Measurements from ENCODE around the gene SAP30BP.

The SAP30BP gene

DNA sequence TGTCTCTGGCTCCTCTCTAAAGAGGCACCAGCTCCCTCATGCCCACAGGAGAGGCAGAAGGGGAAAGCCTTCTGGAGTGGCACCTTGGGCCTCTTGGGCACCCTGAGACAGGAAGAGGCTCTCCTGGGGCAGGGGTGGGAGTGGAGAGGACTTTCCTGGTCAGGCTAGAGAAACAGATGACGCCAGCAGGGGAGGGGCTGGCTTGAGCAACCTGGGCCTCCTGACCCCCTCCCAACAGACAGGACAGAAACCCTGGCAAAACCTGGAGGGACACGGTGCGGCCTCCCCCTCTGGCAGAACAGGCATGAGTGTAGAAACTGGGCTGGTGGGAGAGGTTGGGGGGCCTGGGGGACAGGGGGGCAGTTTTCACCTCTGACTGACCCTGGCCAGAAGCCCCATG is 27.8 kb upstream of the SAP30BP start:
- no CpG with 5 or more reads among the region's 3 CpGs for WGBS (ENCODE audit: insufficient coverage, insufficient read length)
- H3K4me1 ChIP-seq (ENCODE audit: control insufficient read depth, insufficient read depth, low read length): peaks cover 10% of the 10 kb centered on the region
- H3K4me3 ChIP-seq (ENCODE audit: low read length): no peak overlapping the region
- peaks cover 2% of the 10 kb centered on the region; the same call in 1 of the 2 replicates for H3K36me3 ChIP-seq (ENCODE audit: control insufficient read depth, insufficient read depth, low read length)
- no peak overlapping the region for H3K27ac ChIP-seq (ENCODE audit: low read length)
- no peaks in the 10 kb centered on the region for H3K27me3 ChIP-seq (ENCODE audit: control insufficient read depth, insufficient read depth, low read length)
- no peak for DNase-seq (ENCODE audit: low read depth, low spot score)
- no peaks in the 10 kb centered on the region for H3K9me3 ChIP-seq (ENCODE audit: control insufficient read depth, insufficient read depth, low read length)

GRCh38 chr17:75639771-75640555 is 27.2 kb upstream of the SAP30BP start:
- no CpG with 5 or more reads among the region's 30 CpGs for WGBS (ENCODE audit: insufficient coverage, insufficient read length)

GRCh38 chr17:75640556-75641119 is 26.5 kb upstream of the SAP30BP start:
- no peak for DNase-seq (ENCODE audit: low read depth, low spot score)
- Histone ChIP-seq H3K27ac (ENCODE audit: low read length) (no peak overlapping the region), H3K4me1 (ENCODE audit: control insufficient read depth, insufficient read depth, low read length) (peaks cover 10% of the 10 kb centered on the region), H3K4me3 (ENCODE audit: low read length) (no peak overlapping the region), H3K9me3 (ENCODE audit: control insufficient read depth, insufficient read depth, low read length) (no peaks in the 10 kb centered on the region), H3K27me3 (ENCODE audit: control insufficient read depth, insufficient read depth, low read length) (no peaks in the 10 kb centered on the region), H3K36me3 (ENCODE audit: control insufficient read depth, insufficient read depth, low read length) (peaks cover 2% of the 10 kb centered on the region; the same call in 1 of the 2 replicates)
- WGBS (ENCODE audit: insufficient coverage, insufficient read length): no CpG with 5 or more reads among the region's 13 CpGs

More at GRCh38 chr17:75639771-75640555, 27.2 kb upstream of the SAP30BP start:
- no peak for DNase-seq (ENCODE audit: low read depth, low spot score)
- Histone ChIP-seq H3K27ac (ENCODE audit: low read length) (no peak overlapping the region), H3K4me1 (ENCODE audit: control insufficient read depth, insufficient read depth, low read length) (peaks cover 10% of the 10 kb centered on the region), H3K4me3 (ENCODE audit: low read length) (no peak overlapping the region), H3K36me3 (ENCODE audit: control insufficient read depth, insufficient read depth, low read length) (peaks cover 2% of the 10 kb centered on the region; the same call in 1 of the 2 replicates), H3K27me3 (ENCODE audit: control insufficient read depth, insufficient read depth, low read length) (no peaks in the 10 kb centered on the region), H3K9me3 (ENCODE audit: control insufficient read depth, insufficient read depth, low read length) (no peaks in the 10 kb centered on the region)

DNA sequence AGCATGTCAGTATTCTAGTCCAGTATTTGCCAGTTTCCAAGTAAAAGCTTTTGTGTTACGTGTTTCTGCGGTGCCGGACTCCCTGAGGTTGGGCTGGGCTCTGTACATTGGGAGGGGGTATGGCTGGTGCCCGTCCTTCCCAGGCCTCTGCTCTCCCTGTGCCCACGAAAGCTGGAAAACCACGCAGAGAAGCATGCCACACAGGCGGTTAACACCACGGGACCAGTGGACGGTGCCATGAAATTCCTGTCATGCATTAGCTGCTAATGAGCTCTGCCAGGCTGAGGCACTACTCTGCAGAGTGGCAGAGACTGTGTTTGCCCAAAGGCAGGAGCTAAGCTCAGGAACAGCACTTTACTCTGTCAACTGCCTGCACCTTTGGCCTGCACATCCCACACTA is 25.8 kb upstream of the SAP30BP start:
- Histone ChIP-seq H3K9me3 (ENCODE audit: control insufficient read depth, insufficient read depth, low read length) (no peaks in the 10 kb centered on the region), H3K27ac (ENCODE audit: low read length) (no peak overlapping the region), H3K4me1 (ENCODE audit: control insufficient read depth, insufficient read depth, low read length) (peaks cover 11% of the 10 kb centered on the region; the same call in 1 of the 2 replicates), H3K36me3 (ENCODE audit: control insufficient read depth, insufficient read depth, low read length) (peaks cover 2% of the 10 kb centered on the region; the same call in 1 of the 2 replicates), H3K4me3 (ENCODE audit: low read length) (no peak overlapping the region), H3K27me3 (ENCODE audit: control insufficient read depth, insufficient read depth, low read length) (no peaks in the 10 kb centered on the region)
- no peak for DNase-seq (ENCODE audit: low read depth, low spot score)
- no CpG with 5 or more reads among the region's 9 CpGs for WGBS (ENCODE audit: insufficient coverage, insufficient read length)

DNA sequence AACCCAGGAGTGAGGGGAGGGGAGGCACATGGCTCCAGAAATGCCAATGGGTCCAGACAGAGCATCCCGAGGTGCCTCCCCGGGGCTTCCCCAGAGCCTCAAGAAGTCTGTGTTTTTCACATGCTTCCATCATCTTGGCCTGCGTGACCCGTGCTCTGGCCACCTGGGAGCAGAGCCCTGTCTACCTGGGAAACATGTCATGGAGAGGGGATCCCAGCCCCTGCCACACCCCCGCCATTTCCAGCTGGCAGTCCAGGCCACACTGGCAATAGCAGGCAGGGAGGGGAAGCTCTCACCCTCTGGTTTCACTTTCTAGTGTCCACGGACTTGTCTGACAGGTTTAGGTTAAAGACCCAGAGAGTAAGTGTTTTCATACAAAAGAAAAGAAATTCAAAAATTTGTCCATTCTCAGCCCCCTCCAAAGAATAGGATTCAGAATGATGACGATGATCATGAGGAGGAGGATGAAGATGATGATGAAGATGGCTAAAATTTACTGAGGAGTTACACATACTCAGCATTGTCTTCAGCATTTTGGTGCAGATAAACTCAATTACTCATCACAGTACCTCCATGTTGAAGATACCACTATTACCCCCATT is 24.9 kb upstream of the SAP30BP start:
- no peak for DNase-seq (ENCODE audit: low read depth, low spot score)
- Histone ChIP-seq H3K36me3 (ENCODE audit: control insufficient read depth, insufficient read depth, low read length) (peaks cover 2% of the 10 kb centered on the region; the same call in 1 of the 2 replicates), H3K4me1 (ENCODE audit: control insufficient read depth, insufficient read depth, low read length) (peaks cover 11% of the 10 kb centered on the region; the same call in 1 of the 2 replicates), H3K9me3 (ENCODE audit: control insufficient read depth, insufficient read depth, low read length) (no peaks in the 10 kb centered on the region), H3K4me3 (ENCODE audit: low read length) (no peak overlapping the region), H3K27ac (ENCODE audit: low read length) (no peak overlapping the region), H3K27me3 (ENCODE audit: control insufficient read depth, insufficient read depth, low read length) (no peaks in the 10 kb centered on the region)
- no CpG with 5 or more reads among the region's 7 CpGs for WGBS (ENCODE audit: insufficient coverage, insufficient read length)

DNA sequence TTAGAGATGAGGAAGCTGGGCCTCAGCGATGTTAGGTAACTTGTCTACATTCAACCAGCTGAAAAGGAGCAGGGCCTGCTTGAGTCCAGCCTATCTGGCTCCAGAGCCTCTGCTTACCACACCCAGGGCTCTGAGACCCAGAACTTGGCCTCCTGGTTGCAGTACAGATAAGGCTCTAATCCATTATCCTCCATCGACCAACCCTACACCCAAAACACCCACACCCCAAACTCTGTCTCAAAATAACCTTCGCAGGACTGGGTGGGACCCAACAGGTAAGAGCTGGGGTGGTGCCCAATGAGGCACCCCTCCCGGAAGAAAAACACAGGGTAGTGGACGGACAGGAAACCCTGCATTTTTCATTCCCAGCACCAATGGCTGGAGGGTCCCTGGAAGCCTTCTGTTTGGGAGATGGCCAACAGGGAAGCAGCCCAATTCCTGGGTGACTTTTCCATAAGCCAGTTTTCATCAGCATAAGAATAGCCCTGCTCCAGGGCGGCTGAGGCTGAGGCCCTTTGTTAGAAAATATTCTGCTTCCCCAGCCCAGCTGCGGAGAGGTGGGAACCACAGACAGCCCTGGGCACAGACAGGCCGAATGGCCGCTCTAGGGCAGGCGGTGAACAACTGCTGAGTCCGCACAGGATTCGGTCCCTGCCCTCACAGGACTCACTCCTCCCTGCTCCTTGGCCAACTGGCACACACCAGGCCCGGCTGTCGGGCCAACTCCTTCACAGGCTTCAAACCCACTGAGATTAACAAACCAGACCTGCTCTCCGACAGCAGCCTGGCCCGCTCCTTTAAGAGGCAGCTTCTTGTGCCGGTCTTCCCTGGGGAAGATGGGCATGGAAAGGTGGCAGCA is 24.1 kb upstream of the SAP30BP start:
- no peak for DNase-seq (ENCODE audit: low read depth, low spot score)
- Histone ChIP-seq H3K9me3 (ENCODE audit: control insufficient read depth, insufficient read depth, low read length) (no peaks in the 10 kb centered on the region), H3K27me3 (ENCODE audit: control insufficient read depth, insufficient read depth, low read length) (no peaks in the 10 kb centered on the region), H3K4me3 (ENCODE audit: low read length) (no peak overlapping the region), H3K4me1 (ENCODE audit: control insufficient read depth, insufficient read depth, low read length) (peaks cover 11% of the 10 kb centered on the region; the same call in 1 of the 2 replicates), H3K36me3 (ENCODE audit: control insufficient read depth, insufficient read depth, low read length) (peaks cover 4% of the 10 kb centered on the region; the same call in 1 of the 2 replicates), H3K27ac (ENCODE audit: low read length) (no peak overlapping the region)
- WGBS (ENCODE audit: insufficient coverage, insufficient read length): 100% methylated on average over 1 of the region's 17 CpGs

GRCh38 chr17:75643643-75644017 is 23.5 kb upstream of the SAP30BP start:
- DNase-seq (ENCODE audit: low read depth, low spot score): no peak
- H3K36me3 ChIP-seq (ENCODE audit: control insufficient read depth, insufficient read depth, low read length): peaks cover 4% of the 10 kb centered on the region; the same call in 1 of the 2 replicates
- WGBS (ENCODE audit: insufficient coverage, insufficient read length): no CpG with 5 or more reads among the region's 7 CpGs
- H3K27ac ChIP-seq (ENCODE audit: low read length): no peak overlapping the region
- H3K27me3 ChIP-seq (ENCODE audit: control insufficient read depth, insufficient read depth, low read length): no peaks in the 10 kb centered on the region
- H3K4me3 ChIP-seq (ENCODE audit: low read length): no peak overlapping the region
- H3K9me3 ChIP-seq (ENCODE audit: control insufficient read depth, insufficient read depth, low read length): no peaks in the 10 kb centered on the region
- peaks cover 11% of the 10 kb centered on the region; the same call in 1 of the 2 replicates for H3K4me1 ChIP-seq (ENCODE audit: control insufficient read depth, insufficient read depth, low read length)

GRCh38 chr17:75645501-75645888 is 21.6 kb upstream of the SAP30BP start:
- DNase-seq (ENCODE audit: low read depth, low spot score): no peak
- Histone ChIP-seq H3K36me3 (ENCODE audit: control insufficient read depth, insufficient read depth, low read length) (peaks cover 3% of the 10 kb centered on the region), H3K4me3 (ENCODE audit: low read length) (no peak overlapping the region), H3K9me3 (ENCODE audit: control insufficient read depth, insufficient read depth, low read length) (no peaks in the 10 kb centered on the region), H3K4me1 (ENCODE audit: control insufficient read depth, insufficient read depth, low read length) (peaks cover 11% of the 10 kb centered on the region; the same call in 1 of the 2 replicates), H3K27ac (ENCODE audit: low read length) (no peak overlapping the region), H3K27me3 (ENCODE audit: control insufficient read depth, insufficient read depth, low read length) (no peaks in the 10 kb centered on the region)
- WGBS (ENCODE audit: insufficient coverage, insufficient read length): no CpG with 5 or more reads among the region's 7 CpGs

GRCh38 chr17:75645889-75646637 is 21.1 kb upstream of the SAP30BP start:
- no peak for DNase-seq (ENCODE audit: low read depth, low spot score)
- Histone ChIP-seq H3K27me3 (ENCODE audit: control insufficient read depth, insufficient read depth, low read length) (no peaks in the 10 kb centered on the region), H3K9me3 (ENCODE audit: control insufficient read depth, insufficient read depth, low read length) (no peaks in the 10 kb centered on the region), H3K36me3 (ENCODE audit: control insufficient read depth, insufficient read depth, low read length) (peaks cover 9% of the 10 kb centered on the region), H3K4me3 (ENCODE audit: low read length) (no peak overlapping the region), H3K27ac (ENCODE audit: low read length) (no peak overlapping the region), H3K4me1 (ENCODE audit: control insufficient read depth, insufficient read depth, low read length) (peaks cover 11% of the 10 kb centered on the region; the same call in 1 of the 2 replicates)
- no CpG with 5 or more reads among the region's 17 CpGs for WGBS (ENCODE audit: insufficient coverage, insufficient read length)

Data from iPS DF 6.9 (cell line).